Ammon's horn (tissue), 1 donor: ENCODE measurements around the gene PRSS50.
"Not testable (repeated sequence)": the region's sequence is repeated elsewhere in the genome, so short reads cannot be mapped to it uniquely, and the experiment has no call there.

Source experiments
- DNase-seq: peaks from one replicate; pipeline ENCODE4 v3.0.0-alpha.2; 2016; ENCODE audit warnings: low spot score

PRSS50 gene

GRCh38 chr3:46717447-46718231 is at the start of gene PRSS50:
Gene PRSS50, minus strand, starts transcription at chr3:46717869. Its CDS starts 45 bp downstream, at chr3:46717824.
- DNase-seq: no peak

GRCh38 chr3:46764206-46764605 is 46.5 kb upstream of the PRSS50 start:
- DNase-seq: no peak

DNA sequence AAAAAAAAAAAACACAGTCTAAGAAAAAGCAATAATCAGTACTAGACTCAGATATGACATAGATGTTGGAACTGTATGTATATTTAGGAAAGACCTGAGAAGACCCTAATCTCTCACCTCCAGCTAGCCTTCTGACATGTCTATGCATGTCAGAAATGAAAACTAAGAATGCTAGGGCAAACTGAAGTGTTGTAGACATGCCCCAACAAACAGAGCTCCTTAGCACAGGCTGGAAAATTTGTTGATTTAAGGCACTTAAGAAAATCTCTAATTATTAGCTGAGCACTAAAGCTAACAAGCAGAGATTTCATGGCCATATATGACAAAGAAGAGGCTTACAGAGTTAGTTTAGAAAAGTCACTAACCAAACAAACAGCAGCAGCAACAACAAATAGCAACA is 45.5 kb upstream of the PRSS50 start:
- DNase-seq: no peak

DNA sequence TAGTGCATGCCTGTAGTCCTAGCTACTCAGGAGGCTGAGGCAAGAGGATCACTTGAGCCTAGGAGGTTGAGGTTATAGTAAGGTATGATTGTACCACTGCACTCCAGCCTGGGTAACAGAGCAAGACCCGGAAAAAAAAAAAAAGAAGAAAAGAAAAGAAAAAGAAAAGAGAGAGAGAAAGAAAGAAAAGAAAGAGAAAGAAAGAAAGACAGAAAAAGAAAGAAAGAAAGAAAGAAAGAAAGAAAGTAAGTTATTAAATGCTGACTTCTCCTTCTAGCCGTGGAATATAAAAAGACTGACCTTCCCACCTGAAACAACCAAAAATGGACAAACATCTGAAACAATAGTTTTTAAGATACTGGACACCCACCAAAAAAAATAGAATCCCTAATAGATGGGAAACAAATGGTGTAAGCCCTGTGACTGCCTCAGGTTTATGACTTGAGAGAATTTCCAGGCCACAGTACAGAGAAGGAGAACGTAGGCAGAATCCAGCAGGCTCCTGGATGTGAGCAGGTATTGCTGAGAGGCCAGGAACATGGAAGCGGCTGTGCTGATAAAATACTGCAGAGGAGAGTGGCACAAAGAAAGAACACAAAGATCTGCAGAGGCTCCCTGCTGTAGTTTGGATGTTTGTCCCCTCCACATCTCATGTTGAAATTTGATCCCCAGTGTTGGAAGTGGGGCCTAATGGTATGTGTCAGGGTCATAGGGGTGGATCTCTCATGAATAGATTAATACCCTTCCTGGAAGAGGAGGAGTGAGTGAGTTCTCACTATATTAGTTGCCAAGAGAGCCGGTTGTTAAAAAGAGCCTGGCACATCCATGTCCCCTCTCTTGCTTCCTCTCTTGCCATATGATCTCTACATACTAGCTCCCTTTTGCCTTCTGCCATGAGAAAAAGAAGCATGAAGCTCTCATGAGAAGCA is 41.8 kb upstream of the PRSS50 start:
- no peak for DNase-seq

GRCh38 chr3:46756642-46757041 is 39.0 kb upstream of the PRSS50 start:
- no peak for DNase-seq

GRCh38 chr3:46755646-46756045 is 38.0 kb upstream of the PRSS50 start:
- no peak for DNase-seq

GRCh38 chr3:46753127-46753526 is 35.5 kb upstream of the PRSS50 start:
- not testable (repeated sequence) for DNase-seq

DNA sequence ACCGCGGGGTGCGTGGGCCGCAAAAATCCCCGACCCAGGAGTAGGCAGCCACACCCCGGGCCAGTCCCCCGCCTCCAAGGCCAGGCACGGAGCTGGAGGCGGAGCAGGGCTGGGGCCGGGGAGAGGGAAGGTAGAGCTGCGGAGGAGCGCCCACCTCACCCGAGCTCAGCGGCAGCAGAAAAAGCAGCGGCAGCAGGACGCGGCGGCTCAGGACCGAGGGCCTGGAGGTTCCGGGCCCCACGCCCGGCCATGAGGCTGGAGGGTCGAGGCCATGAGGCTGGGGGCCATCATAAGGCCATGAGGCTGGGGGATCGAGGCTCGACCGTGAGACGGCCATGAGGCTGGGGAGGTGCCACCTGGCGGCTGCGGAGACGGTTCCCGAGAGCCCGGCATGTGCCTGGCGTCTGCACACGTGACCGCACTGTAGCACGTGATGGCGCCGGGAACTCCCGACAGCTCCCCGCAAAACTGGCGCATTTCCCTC is 32.9 kb upstream of the PRSS50 start:
- no peak for DNase-seq

- no peak for DNase-seq
Measured at GRCh38 chr3:46749129-46749528, 31.5 kb upstream of the PRSS50 start.

- DNase-seq: no peak
Measured at GRCh38 chr3:46748170-46748569, 30.5 kb upstream of the PRSS50 start.

DNA sequence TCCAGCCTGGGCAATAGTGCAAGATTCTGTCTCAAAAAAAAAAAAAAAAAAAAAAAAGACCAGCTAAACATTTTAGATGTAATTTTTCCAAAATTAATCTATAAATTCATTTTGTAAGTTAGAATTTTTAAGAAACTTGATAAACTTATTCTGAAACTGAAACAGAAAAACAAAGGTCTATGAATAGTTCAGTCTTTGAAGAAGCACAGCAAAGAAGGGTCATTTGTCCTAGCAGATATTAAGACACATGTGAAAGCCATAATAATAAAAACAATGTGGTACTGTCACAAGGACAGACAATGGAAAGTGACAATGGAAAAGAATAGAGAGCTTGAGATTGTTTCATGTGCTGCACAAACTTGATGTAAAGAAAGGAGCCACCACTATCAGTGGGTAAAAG is 29.0 kb upstream of the PRSS50 start:
- no peak for DNase-seq

- DNase-seq: no peak
Measured at GRCh38 chr3:46742992-46743585, 25.4 kb upstream of the PRSS50 start.

GRCh38 chr3:46739565-46739964 is 21.9 kb upstream of the PRSS50 start:
- not testable (repeated sequence) for DNase-seq

- DNase-seq: no peak
Measured at GRCh38 chr3:46737329-46737731, 19.7 kb upstream of the PRSS50 start.

GRCh38 chr3:46736006-46736872 is 18.6 kb upstream of the PRSS50 start:
- no peak for DNase-seq

GRCh38 chr3:46734773-46735172 is 17.1 kb upstream of the PRSS50 start:
- DNase-seq: no peak

DNA sequence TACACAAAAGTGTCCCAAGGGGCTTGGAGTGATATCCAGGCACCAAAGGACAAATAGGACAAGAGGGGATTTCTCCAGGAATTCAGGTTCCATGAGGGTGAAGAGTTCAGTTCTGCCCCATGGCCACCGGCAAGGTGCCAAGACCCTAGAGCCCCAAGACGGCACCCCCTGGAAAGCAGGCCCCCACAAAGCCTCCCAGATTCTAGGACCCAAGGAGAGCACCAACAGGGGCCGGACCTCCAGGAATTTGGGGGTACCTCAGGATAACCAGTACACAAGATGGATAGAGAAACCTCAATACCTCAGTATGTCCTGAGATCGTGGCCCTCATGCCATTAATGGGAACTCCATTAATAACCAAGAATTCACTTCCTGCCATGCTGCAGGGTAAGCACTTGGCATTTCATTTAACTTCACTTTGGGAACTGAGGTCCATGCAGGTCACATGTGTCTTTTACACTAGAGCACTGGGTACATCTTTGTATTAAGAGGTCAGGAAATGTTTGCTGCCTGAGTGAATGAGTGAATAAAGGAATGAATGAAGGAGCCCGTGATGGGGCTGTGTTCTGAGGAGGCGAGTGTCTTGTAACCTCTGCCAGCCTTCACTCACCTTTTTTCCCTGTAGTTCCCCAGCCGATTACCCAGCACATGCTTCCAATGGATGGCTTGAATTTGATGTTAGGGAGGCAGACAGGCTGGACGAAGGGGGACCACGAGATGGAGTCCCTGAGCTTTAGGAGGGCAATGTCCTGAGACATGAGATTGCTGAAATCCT is 15.5 kb upstream of the PRSS50 start:
- no peak for DNase-seq

- no peak for DNase-seq
Measured at GRCh38 chr3:46731795-46732194, 14.1 kb upstream of the PRSS50 start.

- DNase-seq: no peak
Measured at GRCh38 chr3:46730819-46731218, 13.2 kb upstream of the PRSS50 start.

DNA sequence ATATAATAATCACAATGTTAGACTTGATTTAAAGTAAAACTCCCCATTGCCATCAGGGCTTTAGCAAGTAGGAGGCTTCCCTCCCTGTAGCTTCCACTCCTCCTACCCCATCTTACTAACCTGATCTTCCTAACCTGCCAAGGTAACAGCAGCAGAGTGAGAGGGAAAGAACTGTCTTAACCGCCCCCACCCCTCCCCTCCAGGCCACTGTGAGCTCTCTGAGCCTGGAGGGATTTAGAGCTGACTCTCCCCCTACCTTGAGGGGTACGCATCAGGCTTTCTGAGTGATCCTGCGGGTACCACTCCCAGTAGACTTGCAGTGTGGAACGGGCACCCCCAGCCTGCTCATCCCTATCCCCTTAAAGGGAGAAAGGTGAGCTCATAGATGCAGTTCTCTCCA is 11.4 kb upstream of the PRSS50 start:
- DNase-seq: no peak
